Panc1 (cell line): ENCODE results near the gene AK8. TPM values are rescaled to one million over a fixed set of nuclear protein-coding genes. Genes with fewer than 3 reads are reported as not detected.

ENCODE experiments used
- ATAC-seq: fragments of 200-7000 bp; cut with Tn5 transposase; 2 replicates; pipeline ENCODE4 v1.9.1; 2020; ENCODE audit warnings: mild to moderate bottlenecking, moderate library complexity
- BruUV-seq: library from RNA; stranded (reverse); fragments of 400-500 nt; replicated peaks from 2 replicates; lab custom pipeline; 2021; lab: Mats Ljungman, UMichigan
- CTCF ChIA-PET: fragments of 300-600 bp; sonication (Branson Sonifier 250); formaldehyde crosslinking; loops from one replicate; lab custom pipeline; 2022; ENCODE audit warnings: antibody characterized with exemption; lab: Charles Lee
- POLR2A ChIA-PET: fragments of 300-600 bp; sonication (Branson Sonifier 250); formaldehyde crosslinking; loops from one replicate; lab custom pipeline; 2022; ENCODE audit warnings: antibody characterized with exemption; lab: Charles Lee
- DNase-seq: peaks from one replicate; pipeline ENCODE4 v3.0.0-alpha.2; 2010; ENCODE audit warnings: low read depth, low spot score
- H3K27ac ChIP-seq: 2 replicates; pipeline ENCODE4 v1.5.1; 2011; ENCODE audit warnings: mild to moderate bottlenecking, low read length, inconsistent platforms
- H3K27me3 ChIP-seq: fragments of 200-500 bp; sonication (Bioruptor generic); 2 replicates; pipeline ENCODE4 v1.6.0; 2014; ENCODE audit warnings: low read length, inconsistent platforms; ENCODE audit not compliant: control insufficient read depth, insufficient read depth
- H3K36me3 ChIP-seq: fragments of 200-500 bp; sonication (Bioruptor generic); 2 replicates; pipeline ENCODE4 v1.5.1; 2014; ENCODE audit warnings: inconsistent platforms, mild to moderate bottlenecking, low read length, moderate library complexity; ENCODE audit not compliant: control insufficient read depth, insufficient read depth
- H3K4me1 ChIP-seq: 2 replicates; pipeline ENCODE4 v1.5.1; 2011; ENCODE audit warnings: inconsistent platforms, mild to moderate bottlenecking, low read length, moderate library complexity; ENCODE audit not compliant: control insufficient read depth, insufficient read depth
- H3K4me3 ChIP-seq, 2 experiments: 2 replicates each; pipeline ENCODE4 v1.5.1; 2011 to 2012; ENCODE audit warnings: low read depth in 2 of 2, low read length in 2 of 2, mild to moderate bottlenecking in 2 of 2, inconsistent platforms in 1 of 2, moderate library complexity in 1 of 2
- H3K9me3 ChIP-seq: fragments of 200-500 bp; sonication (Bioruptor generic); 2 replicates; pipeline ENCODE4 v1.5.1; 2014; ENCODE audit warnings: low read depth, mild to moderate bottlenecking, inconsistent platforms, low read length, moderate library complexity; ENCODE audit not compliant: control insufficient read depth, insufficient read depth
- POLR2AphosphoS5 ChIP-seq: IDR thresholded peaks from 2 replicates; pipeline ENCODE4 v1.6.1; 2012; ENCODE audit warnings: mild to moderate bottlenecking, low read depth, low read length, moderate library complexity
- SIN3A ChIP-seq: IDR thresholded peaks from 2 replicates; pipeline ENCODE4 v1.6.1; 2012; ENCODE audit warnings: low read depth, mild to moderate bottlenecking, low read length, moderate library complexity, borderline replicate concordance; ENCODE audit not compliant: insufficient read depth
- TCF7L2 ChIP-seq: IDR thresholded peaks from 2 replicates; pipeline ENCODE4 v1.6.1; 2011; ENCODE audit warnings: mild to moderate bottlenecking, low read depth, low read length, inconsistent platforms
- in situ Hi-C: cut with HindIII; loops from 2 replicates; pipeline ENCODE4 v1.10.0; 2016; ENCODE audit warnings: low sequenced_read_pairs, low pct_unique_long_range_greater_than_20kb
- intact Hi-C: fragments of 100-400 bp; cut with micrococcal nuclease; formaldehyde crosslinking; loops from one replicate; pipeline ENCODE4 v1.10.0; 2022; ENCODE audit not compliant: unreplicated experiment
- total RNA-seq: library from RNA; stranded (reverse); gene quantifications from one replicate; pipeline ENCODE4 v1.2.1, GENCODE V29; 2021; ENCODE audit not compliant: unreplicated experiment
- TF ChIP-seq, protein P1 (sequence below), 2 experiments: IDR thresholded peaks; 2 replicates each; pipeline ENCODE4 v1.6.1; 2011 to 2012; ENCODE audit warnings: low read depth in 2 of 2, control low read depth in 1 of 2, low read length in 1 of 2, mild to moderate bottlenecking in 1 of 2, moderate library complexity in 1 of 2; ENCODE audit not compliant: insufficient read depth in 1 of 2
- TF ChIP-seq, protein P2 (sequence below): fragments of 450-650 bp; IDR thresholded peaks from 2 replicates; pipeline ENCODE4 v1.5.1; 2017; ENCODE audit warnings: mild to moderate bottlenecking

The AK8 gene
- total RNA-seq, 1 experiment from 2014 or later: 0.39 TPM

DNA sequence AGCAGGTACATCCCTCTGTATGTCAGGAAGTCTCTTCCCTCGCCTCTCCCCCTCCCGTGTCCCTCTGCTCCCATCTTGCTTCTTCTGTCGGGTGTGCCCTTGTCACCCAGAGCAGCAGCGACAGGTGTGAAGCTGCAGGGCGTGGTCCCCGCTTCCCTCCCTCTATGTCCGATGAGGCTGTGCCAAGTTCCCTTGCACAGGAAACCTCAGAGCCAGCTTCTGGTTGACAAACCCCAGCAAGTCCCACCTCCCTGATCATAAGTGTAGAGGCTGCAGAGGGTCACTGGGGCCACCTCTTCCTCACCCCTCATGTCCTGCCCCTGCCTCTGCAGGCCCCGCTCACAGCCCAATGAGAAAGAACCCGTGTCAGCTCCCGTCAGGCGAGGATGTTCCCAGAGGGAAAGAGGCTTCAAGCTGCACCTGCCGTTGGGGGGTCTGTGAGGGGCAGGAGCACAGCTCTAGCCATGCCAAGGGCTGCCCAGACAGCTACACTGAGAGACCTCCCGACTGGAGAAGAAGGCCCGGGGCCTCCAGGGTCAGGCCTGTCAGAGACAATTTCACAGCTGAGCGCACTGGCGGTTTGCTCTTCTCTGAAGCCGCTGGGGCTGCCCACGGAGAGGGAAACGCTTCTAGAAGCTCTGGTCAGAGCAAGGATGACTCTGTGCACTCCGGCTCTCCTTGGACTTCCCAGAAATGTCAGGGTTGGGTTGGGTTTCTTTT lies 73.3 kb downstream of the AK8 start:
- BruUV-seq: no TSS peak
- Histone ChIP-seq H3K36me3 (no peaks in the 10 kb centered on the region), H3K27me3 (no peaks in the 10 kb centered on the region), H3K9me3 (no peaks in the 10 kb centered on the region), H3K4me1 (peaks cover 2% of the 10 kb centered on the region; the same call in 1 of the 2 replicates), H3K4me3 (no peak overlapping the region), H3K27ac (no peak overlapping the region)
- intact Hi-C loops: loop anchor here (10.0 kb wide), 2 partner anchors 130 to 170 kb away; partner anchors contain the start of genes GFI1B and GTF3C4
- ChIA-PET CTCF (no interaction called here), POLR2A (no interaction called here)
- ATAC-seq (no peak), DNase-seq (no peak)
- in situ Hi-C loops: no loop called here
- TF ChIP-seq TCF7L2 (no peak), POLR2AphosphoS5 (no peak), SIN3A (no peak)
- TF ChIP-seq, protein P1, sequence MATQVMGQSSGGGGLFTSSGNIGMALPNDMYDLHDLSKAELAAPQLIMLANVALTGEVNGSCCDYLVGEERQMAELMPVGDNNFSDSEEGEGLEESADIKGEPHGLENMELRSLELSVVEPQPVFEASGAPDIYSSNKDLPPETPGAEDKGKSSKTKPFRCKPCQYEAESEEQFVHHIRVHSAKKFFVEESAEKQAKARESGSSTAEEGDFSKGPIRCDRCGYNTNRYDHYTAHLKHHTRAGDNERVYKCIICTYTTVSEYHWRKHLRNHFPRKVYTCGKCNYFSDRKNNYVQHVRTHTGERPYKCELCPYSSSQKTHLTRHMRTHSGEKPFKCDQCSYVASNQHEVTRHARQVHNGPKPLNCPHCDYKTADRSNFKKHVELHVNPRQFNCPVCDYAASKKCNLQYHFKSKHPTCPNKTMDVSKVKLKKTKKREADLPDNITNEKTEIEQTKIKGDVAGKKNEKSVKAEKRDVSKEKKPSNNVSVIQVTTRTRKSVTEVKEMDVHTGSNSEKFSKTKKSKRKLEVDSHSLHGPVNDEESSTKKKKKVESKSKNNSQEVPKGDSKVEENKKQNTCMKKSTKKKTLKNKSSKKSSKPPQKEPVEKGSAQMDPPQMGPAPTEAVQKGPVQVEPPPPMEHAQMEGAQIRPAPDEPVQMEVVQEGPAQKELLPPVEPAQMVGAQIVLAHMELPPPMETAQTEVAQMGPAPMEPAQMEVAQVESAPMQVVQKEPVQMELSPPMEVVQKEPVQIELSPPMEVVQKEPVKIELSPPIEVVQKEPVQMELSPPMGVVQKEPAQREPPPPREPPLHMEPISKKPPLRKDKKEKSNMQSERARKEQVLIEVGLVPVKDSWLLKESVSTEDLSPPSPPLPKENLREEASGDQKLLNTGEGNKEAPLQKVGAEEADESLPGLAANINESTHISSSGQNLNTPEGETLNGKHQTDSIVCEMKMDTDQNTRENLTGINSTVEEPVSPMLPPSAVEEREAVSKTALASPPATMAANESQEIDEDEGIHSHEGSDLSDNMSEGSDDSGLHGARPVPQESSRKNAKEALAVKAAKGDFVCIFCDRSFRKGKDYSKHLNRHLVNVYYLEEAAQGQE (IDR thresholded peaks at IDR 0.05; ENCODE audit: insufficient read depth in 1 of 2, low read depth in 2 of 2, low read length in 1 of 2): no peak
- TF ChIP-seq, protein P2, sequence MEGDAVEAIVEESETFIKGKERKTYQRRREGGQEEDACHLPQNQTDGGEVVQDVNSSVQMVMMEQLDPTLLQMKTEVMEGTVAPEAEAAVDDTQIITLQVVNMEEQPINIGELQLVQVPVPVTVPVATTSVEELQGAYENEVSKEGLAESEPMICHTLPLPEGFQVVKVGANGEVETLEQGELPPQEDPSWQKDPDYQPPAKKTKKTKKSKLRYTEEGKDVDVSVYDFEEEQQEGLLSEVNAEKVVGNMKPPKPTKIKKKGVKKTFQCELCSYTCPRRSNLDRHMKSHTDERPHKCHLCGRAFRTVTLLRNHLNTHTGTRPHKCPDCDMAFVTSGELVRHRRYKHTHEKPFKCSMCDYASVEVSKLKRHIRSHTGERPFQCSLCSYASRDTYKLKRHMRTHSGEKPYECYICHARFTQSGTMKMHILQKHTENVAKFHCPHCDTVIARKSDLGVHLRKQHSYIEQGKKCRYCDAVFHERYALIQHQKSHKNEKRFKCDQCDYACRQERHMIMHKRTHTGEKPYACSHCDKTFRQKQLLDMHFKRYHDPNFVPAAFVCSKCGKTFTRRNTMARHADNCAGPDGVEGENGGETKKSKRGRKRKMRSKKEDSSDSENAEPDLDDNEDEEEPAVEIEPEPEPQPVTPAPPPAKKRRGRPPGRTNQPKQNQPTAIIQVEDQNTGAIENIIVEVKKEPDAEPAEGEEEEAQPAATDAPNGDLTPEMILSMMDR: no peak

DNA sequence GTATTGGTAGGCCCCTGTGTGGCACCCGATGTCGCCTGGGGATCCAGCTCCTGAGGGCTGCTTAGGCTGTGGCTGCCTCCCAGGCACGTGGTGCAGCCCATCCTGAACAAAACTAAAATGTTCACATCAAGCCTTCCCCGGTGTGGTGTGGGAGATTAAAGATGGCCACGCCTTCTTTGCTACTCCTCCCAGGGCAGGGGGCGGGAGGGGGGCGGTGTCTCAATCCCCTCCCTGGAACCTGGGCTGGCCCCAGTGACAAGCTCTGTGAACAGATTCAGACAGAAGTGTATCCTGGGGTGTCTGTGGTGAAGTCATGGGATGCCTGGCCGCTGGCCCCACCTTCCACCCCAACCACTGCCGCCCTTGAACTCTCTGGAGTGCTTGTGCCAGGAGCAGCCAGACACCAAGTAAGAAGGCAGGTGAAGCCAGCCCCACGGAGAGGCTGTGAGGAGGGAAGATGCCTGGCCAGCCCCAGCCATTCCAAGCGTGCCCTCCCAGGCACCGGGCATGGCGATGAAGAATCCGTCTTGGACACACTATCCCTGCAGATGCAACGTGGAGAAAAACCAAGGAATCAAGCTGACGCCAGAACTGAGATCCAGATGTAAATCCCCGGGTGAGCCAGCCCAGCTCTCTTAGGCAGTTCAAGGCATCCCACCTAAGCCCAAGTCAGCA lies 75.8 kb downstream of the AK8 start:
- no peak for TF ChIP-seq SIN3A
- TF ChIP-seq, protein P1 (IDR thresholded peaks at IDR 0.05; ENCODE audit: insufficient read depth in 1 of 2, low read depth in 2 of 2, low read length in 1 of 2): no peak
- CTCF ChIA-PET: no interaction called here
- no peaks in the 10 kb centered on the region for H3K27me3 ChIP-seq
- POLR2A ChIA-PET: no interaction called here
- H3K27ac ChIP-seq: no peak overlapping the region
- in situ Hi-C loops (no loop called here), intact Hi-C loops (loop anchor here (10.0 kb wide), 2 partner anchors 127 to 173 kb away; partner anchors contain the start of genes GFI1B and GTF3C4)
- peaks cover 2% of the 10 kb centered on the region; the same call in 1 of the 2 replicates for H3K4me1 ChIP-seq
- no TSS peak for BruUV-seq
- DNase-seq (no peak), ATAC-seq (no peak)
- no peaks in the 10 kb centered on the region for H3K36me3 ChIP-seq
- no peaks in the 10 kb centered on the region for H3K9me3 ChIP-seq
- no peak overlapping the region for H3K4me3 ChIP-seq
